NCI-H2227 treated with DMSO at 0.1 percent for 48 hours (cell line): Measurements from ENCODE around the gene VPS26B.
"Not testable (repeated sequence)": the region's sequence is repeated elsewhere in the genome, so short reads cannot be mapped to it uniquely, and the experiment has no call there.

Experiments
- DNase-seq: peaks from one replicate; lab custom pipeline; 2025; lab: John Stamatoyannopoulos, UW

VPS26B gene

GRCh38 chr11:134258577-134258976 lies 34.1 kb downstream of the VPS26B start:
- no peak for DNase-seq

DNA sequence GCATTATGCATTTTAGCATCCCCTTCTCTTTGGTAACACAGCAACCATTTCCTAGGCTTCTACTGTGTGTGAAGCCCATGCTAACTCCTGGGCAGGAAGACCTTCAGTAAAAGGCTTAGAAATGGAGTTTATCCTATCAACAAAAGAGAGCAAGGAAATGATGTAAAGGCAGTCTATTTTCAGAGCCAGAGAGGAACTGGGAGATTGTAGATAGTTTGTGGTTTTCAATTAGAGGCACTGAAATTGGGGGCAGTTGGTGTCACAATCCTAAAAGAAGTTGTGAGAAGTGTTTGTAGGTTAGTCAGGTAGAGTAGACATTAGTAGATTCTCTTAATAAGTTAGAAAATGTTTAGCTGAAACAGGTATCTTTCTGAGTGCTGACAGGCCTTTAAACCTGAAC lies 36.0 kb downstream of the VPS26B start:
- no peak for DNase-seq

GRCh38 chr11:134260983-134261382 lies 36.5 kb downstream of the VPS26B start:
- no peak for DNase-seq

- no peak for DNase-seq
Observed at GRCh38 chr11:134261626-134262488, 37.4 kb downstream of the VPS26B start.

- no peak for DNase-seq
Observed at GRCh38 chr11:134264966-134265764, 40.7 kb downstream of the VPS26B start.

- no peak for DNase-seq
Observed at GRCh38 chr11:134266440-134266839, 42.0 kb downstream of the VPS26B start.

GRCh38 chr11:134266841-134267251 lies 42.4 kb downstream of the VPS26B start:
- no peak for DNase-seq

DNA sequence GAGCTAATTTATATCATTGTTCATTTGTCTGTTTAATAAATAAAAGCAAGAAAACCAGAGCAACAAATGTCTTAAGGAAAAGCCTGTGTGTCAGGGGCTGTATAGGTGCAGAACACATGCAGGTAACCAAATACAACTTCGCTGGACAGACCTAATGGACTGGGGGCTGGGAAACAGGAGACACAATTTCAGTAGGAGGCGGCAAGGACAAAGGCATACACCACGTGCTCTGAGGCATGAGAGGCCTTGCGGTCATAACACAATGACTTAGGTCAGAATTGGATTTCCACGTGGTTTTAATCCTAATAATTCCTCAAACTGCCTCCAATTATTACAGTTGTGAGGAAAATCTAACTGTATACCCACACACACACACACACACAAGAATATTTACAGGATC lies 43.0 kb downstream of the VPS26B start:
- no peak for DNase-seq

GRCh38 chr11:134267966-134268365 lies 43.5 kb downstream of the VPS26B start:
- no peak for DNase-seq

DNA sequence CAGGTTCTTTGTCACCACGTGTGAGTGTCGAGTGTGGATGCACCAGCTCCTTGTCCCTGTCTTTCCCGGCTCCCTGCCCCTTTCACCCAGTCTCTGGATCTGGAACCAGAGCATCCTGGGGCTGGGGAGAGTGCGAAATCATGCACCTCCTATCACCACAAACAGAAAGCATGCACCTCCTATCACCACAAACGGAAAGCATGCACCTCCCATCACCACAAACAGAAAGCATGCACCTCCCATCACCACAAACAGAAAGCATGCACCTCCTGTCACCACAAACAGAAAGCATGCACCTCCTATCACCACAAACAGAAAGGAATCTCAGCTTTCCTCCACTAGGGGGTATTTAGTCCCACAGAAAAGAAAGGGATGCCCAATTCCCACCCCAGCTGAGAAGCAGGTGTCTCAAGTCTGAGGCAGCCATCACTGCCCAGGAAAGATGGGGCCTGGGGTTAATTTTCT lies 45.8 kb downstream of the VPS26B start:
- peak; percentile 2 for DNase-seq

DNA sequence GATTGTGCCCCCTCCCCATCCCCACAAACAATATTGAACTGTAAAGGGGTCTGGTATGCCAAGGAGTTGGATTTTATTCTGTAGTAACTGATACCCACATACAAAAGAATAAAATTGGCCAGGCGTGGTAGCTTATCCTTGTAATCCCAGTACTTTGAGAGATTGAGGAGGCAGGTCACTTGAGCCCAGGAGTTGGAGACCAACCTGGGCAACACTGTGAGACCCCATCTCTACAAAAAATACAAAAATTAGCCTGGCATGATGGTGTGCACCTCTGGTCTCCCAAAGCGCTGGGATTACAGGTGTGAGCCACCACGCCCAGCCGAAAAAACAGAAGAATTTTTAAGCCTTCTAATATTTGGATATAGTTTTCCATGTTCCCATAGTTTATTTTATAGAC lies 47.5 kb downstream of the VPS26B start:
- no peak for DNase-seq

- DNase-seq: no peak
Observed at GRCh38 chr11:134272381-134273316, 48.2 kb downstream of the VPS26B start.

- no peak for DNase-seq
Observed at GRCh38 chr11:134273317-134273712, 48.8 kb downstream of the VPS26B start.

- no peak for DNase-seq
Observed at GRCh38 chr11:134275188-134275533, 50.7 kb downstream of the VPS26B start.

DNA sequence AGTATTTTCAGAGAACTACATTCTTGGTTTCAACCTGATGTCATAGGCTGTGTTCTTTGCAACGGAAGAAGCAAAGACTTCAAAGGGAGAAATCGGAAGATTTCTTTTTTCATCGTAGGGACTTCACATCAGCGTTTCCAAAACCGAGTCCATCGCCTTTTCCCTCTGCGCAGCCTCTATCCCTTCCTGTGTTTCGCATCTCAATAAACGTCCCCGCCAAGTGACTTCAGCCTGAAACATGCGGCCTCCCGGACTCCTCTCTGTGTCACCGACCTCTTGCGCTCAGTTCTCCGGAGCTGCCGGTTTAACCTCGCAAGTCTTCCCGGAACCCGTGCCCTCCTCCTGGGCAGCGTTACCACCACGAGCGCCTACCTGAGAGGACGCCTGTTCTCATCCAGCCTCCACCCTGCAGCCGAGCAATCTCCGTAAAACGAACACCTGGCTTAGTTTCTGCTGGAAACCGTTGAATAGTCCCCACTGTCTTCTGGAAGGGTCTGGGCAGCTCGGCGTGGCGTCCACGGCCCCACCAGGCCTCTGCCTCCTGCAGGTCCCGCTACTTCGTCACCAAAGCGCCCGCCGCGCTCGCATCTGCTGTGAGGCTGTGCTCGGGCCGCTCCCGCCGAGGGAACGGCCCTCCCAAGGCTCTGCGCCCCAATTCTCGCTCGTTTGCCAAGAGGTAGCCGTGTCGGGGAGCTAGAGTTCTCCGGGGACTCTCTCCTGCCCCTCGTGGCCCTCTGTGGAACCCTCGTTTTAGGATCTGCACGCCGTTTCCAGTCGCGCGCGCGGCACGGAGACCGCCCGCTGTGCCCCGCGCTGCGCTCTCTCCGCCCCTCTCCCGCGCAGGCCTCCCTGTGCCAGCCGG lies 51.3 kb downstream of the VPS26B start, which contains the start of gene GLB1L3:
Gene GLB1L3 (plus strand): TSS at position 846 of the 862 bp plus-strand sequence. CDS start 362 bp downstream, outside the sequence.
- DNase-seq: peak; percentile 46

DNA sequence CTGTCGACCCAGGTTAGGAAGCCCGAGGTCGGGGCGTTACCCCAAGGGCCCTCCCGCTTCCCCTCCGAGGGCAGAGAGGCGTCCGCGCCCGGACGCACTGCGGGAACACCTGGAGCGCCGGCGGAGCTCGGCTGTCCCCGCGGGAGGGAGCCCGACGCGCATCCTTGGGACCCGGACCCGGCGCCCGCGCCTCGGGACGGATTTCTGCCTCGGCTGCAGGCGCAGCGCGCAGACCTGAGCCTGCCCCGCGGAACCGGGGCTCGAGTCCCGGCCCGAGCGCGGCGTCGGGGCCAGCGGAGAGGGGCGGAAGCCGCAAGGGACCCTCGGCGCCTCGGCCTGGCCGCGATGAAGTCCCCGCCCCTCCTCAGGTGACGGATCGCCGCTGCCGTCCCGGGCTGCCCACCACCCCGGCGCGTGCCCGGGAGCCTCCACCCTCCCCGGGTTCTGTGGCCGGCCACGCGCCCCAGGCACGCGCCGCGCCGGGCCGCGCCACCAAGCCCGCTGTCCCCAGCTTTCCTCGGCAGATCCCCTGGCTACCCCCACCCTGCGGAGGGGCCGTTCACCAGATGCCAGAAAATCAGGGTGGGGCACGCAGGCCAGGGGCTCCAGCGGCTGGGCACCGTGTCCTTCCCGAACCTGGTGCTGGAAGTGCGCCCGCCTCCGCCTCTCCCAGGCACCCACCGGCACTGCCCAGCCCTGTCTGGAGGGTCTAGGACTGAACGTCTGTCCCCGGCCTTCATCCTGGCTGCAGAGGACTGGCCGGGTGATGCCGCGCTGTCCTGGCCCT lies 52.1 kb downstream of the VPS26B start:
- DNase-seq: peak; percentile 33

DNA sequence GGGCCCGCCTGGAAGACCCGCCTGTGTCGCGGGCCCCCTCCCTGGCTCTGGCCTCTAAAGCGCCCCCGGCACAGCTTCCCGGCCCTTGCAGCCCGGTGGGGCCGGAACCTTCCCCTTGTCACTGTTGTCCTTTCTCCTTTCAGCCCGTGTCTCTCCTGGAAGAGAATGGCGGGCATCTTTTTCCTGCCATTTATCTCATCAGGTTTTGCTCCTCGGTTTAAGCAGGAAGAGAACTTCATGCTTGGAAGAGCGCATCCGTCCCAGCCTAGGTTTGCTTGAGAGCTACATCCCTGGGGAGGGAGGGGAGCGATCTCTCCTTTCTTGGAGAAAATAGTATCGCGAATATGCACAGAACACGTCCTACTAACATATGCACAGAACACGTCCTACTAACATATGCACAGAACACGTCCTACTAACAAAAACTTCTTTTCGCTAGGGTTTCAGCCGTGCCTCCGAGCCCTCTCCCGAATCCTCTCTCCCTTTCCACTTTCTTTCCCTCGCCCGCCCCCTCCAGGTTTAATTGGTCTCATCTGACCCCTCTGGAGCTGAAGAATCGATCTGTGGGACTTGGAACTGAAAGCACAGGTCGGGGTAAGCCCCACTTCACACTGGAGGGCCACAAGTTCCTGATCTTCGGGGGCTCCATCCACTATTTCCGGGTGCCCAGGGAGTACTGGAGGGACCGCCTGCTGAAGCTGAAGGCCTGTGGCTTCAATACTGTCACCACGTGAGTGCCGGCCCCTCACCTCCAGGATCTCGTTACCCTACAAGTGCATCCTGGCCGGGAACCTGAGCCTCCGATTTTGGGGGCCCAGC lies 52.9 kb downstream of the VPS26B start:
- peak; percentile 33 for DNase-seq

DNA sequence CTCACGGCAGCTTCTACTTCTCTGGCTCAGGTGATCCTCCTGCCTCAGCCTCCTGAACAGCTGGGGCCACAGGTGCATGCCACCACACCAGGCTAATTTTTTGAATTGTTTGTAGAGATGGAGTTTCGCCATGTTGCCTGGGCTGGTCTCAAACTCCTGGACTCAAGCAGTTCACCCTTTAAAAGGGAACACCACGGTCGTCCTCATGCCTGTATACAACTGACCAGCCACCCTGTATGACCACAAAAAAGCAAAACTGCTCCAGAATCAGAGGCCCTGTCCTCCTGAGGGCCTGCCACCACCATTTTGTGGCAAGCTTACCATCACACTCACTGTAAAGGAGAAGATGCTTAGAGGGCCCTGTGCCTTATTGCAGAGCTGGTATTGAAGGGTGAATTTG lies 53.9 kb downstream of the VPS26B start:
- no peak for DNase-seq

GRCh38 chr11:134281635-134282034 lies 57.2 kb downstream of the VPS26B start:
- not testable (repeated sequence) for DNase-seq
